Ectodermal cell (in vitro differentiated cells): ENCODE results near the gene IPO7.
"Not testable (repeated sequence)": the region's sequence is repeated elsewhere in the genome, so short reads cannot be mapped to it uniquely, and the experiment has no call there.

Experiments used
- H3K27ac ChIP-seq: 2 replicates; pipeline ENCODE4 v1.7.0; 2013; ENCODE audit warnings: mild to moderate bottlenecking, low read depth, low read length; ENCODE audit not compliant: insufficient read depth, poor library complexity, severe bottlenecking
- H3K27me3 ChIP-seq: 2 replicates; pipeline ENCODE4 v1.7.0; 2013; ENCODE audit warnings: mild to moderate bottlenecking, low read length; ENCODE audit not compliant: insufficient read depth, control insufficient read depth, poor library complexity, severe bottlenecking
- H3K36me3 ChIP-seq: one replicate; pipeline ENCODE4 v1.7.0; 2013; ENCODE audit warnings: low read length; ENCODE audit not compliant: control insufficient read depth, insufficient read depth
- H3K4me1 ChIP-seq: one replicate; pipeline ENCODE4 v1.7.0; 2013; ENCODE audit warnings: low read length; ENCODE audit not compliant: control insufficient read depth, insufficient read depth
- H3K4me3 ChIP-seq: 2 replicates; pipeline ENCODE4 v1.7.0; 2013; ENCODE audit warnings: low read depth, low read length, control low read depth; ENCODE audit not compliant: insufficient read depth
- H3K9me3 ChIP-seq: 2 replicates; pipeline ENCODE4 v1.7.0; 2013; ENCODE audit warnings: mild to moderate bottlenecking, low read length, moderate library complexity; ENCODE audit not compliant: control insufficient read depth
- WGBS, 2 experiments: methylation state at CpG; one replicate each; pipeline ENCODE4 v1.1.7; 2013; ENCODE audit warnings: missing lambda C conversion rate in 2 of 2; 5-methylcytosine and 5-hydroxymethylcytosine counted together

The IPO7 gene

DNA sequence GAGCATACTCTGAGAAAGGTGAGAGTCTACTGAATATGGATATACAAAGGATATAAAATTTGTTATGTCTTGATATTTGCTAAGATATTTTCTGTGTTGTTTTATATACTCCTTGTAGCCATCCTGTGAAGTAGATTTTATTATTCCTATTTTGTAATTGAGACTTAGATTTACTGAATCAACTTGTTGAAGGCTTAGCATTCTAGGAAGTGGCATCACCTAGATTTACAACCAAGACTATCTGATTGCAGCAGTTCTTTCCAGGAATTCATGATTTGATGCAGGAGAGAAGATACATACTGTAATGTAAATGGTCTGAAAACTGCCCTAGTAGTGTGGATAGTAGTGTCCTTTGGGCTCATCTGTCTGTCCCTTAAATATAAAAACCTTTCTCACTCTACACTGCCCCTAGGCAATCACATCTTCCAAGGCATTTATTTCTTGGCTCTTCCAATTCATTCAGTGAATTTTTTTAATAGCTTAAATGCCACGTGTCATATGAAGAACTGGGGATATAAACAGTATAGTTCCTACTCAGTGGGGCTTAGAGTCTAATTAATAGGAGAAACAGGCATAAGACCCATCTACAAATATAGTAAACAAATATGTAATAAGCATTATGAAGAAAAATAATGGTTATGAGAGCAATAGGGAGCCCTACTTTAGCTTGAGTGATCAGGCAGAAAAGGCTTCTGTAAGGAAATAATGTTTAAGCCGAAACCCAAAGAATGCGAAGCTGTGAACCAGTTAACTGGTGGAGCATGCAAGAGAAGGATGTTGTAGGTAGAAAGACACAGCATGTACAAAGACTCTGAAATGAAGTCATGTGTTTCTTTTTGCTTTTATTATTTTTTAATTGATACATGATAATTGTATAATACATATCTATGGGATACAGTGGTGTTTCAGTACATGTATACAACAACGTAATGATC lies 13.6 kb downstream of the IPO7 start:
- no peak overlapping the region for H3K4me3 ChIP-seq
- no peaks in the 10 kb centered on the region for H3K9me3 ChIP-seq
- WGBS, 2 experiments = 96 to 98% methylated on average over 2 of the region's 4 CpGs
- H3K27me3 ChIP-seq = no peaks in the 10 kb centered on the region
- no peaks in the 10 kb centered on the region for H3K36me3 ChIP-seq
- H3K4me1 ChIP-seq = no peaks in the 10 kb centered on the region
- H3K27ac ChIP-seq = no peak overlapping the region

GRCh38 chr11:9399466-9399865 lies 15.0 kb downstream of the IPO7 start:
- Histone ChIP-seq H3K4me3 (no peak overlapping the region), H3K4me1 (no peaks in the 10 kb centered on the region), H3K27ac (no peak overlapping the region), H3K27me3 (no peaks in the 10 kb centered on the region), H3K9me3 (no peaks in the 10 kb centered on the region), H3K36me3 (peaks cover 9% of the 10 kb centered on the region)

DNA sequence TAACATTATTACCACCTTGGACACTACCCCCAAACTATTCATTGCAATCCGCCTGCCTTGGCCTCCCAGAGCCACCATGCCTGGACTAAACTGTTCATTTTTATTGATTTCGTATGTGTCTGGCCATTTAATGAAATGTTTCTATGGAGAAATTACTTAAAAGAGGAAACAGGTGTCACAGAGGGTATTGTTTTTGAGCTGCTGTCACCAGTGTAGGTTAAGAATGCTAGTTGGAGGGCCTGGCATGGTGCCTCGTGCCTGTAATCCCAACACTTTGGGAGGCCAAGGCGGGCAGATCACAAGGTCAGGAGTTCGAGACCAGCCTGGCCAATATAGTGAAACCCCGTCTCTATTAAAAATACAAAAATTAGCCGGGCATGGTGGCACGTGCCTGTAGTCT lies 17.4 kb downstream of the IPO7 start:
- not testable (repeated sequence) for H3K4me3 ChIP-seq, H3K27me3 ChIP-seq, H3K9me3 ChIP-seq, H3K4me1 ChIP-seq, H3K27ac ChIP-seq
- WGBS, 2 experiments = 80 to 84% methylated on average over 7 to 8 of the region's 8 CpGs
- peaks cover 18% of the 10 kb centered on the region for H3K36me3 ChIP-seq

DNA sequence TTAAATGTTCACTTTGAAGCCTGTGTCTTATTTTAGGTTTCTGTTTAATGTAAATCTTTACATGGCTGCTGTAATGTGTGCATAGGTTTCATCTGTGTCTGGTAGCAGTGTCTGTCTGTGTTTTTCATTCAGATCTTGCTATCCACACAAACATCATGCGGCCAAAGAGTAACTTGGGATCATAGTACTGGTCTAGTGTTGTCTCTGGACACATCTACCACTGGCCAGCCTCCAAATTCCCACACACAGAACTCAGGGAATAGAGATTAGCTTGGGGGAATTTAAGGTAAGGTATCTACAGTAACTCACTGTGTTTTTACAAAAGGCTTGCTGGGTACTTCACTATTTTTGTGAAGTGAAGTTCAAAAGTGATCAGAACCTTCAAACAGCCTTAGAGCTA lies 44.3 kb downstream of the IPO7 start:
- H3K27me3 ChIP-seq = no peaks in the 10 kb centered on the region
- 90 to 100% methylated on average over 1 of the region's 1 CpG for WGBS, 2 experiments
- H3K36me3 ChIP-seq = peaks cover 64% of the 10 kb centered on the region

GRCh38 chr11:9438611-9439010 lies 54.2 kb downstream of the IPO7 start:
- Histone ChIP-seq H3K4me3 (no peak overlapping the region), H3K9me3 (no peaks in the 10 kb centered on the region), H3K4me1 (no peaks in the 10 kb centered on the region), H3K27ac (no peak overlapping the region), H3K27me3 (no peaks in the 10 kb centered on the region), H3K36me3 (peaks cover 85% of the 10 kb centered on the region)
- WGBS, 2 experiments = 95 to 96% methylated on average over 2 to 4 of the region's 4 CpGs

More for the DNA sequence above, 44.3 kb downstream of the IPO7 start:
- Histone ChIP-seq H3K27ac (no peak overlapping the region), H3K4me3 (no peak overlapping the region), H3K4me1 (no peaks in the 10 kb centered on the region), H3K9me3 (no peaks in the 10 kb centered on the region)

DNA sequence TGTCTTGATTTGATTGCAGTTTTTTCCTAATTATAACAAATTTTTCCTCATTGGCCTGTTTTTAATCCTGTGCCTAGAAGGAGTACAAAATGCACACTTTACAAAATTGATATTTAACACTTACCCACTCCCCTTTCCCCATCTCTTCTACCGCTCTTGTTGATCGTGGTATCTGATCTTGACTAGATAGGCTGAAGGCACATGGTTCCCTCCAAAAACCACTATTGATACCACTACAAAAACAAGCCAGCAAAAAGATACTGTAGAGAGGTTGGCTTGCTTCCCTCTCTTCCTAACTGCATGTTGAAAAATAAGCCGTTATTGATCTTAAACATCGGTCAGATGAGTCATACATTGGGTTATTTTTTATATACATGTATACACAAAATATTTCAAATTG lies 61.8 kb downstream of the IPO7 start:
- 94 to 100% methylated on average over 2 of the region's 4 CpGs for WGBS, 2 experiments
- H3K4me3 ChIP-seq = no peak overlapping the region
- H3K4me1 ChIP-seq = no peaks in the 10 kb centered on the region
- H3K27me3 ChIP-seq = no peaks in the 10 kb centered on the region
- H3K36me3 ChIP-seq = peaks cover 28% of the 10 kb centered on the region
- H3K9me3 ChIP-seq = no peaks in the 10 kb centered on the region
- H3K27ac ChIP-seq = no peak overlapping the region

DNA sequence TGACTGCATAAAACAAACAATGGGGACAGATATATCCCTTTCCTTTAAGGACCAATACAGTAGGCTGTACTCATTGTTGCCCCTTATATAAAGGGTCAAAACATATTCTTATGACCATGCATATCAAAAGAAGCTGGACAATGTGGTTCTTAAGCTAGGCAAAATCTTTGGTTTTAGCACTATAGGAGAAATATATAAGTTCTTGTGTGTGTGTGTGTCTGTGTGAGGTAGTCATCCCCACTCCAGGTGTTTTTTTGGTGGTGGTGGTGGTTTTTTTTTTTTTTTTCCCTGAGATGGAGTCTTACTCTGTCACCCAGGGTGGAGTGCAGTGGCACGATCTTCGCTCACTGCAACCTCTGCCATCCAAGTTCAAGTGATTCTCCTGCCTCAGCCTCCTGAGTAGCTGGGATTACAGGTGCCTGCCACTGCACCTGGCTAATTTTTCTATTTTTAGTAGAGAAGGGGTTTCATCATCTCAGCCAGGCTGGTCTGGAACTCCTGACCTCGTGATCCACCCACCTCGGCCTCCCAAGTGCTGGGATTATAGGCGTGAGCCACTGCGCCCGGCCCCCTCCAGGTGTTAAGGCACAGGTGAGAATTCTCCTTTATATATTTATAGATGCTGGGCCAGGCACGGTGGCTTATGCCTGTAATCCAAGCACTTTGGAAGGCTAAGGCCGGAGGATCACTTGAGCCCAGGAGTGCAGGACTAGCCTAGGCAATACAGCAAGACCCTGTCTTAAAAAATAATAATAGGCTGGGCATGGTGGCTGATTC lies 64.3 kb downstream of the IPO7 start:
- 93% methylated on average over 9 of the region's 9 CpGs for WGBS, 2 experiments
- H3K36me3 ChIP-seq = peaks cover 6% of the 10 kb centered on the region

DNA sequence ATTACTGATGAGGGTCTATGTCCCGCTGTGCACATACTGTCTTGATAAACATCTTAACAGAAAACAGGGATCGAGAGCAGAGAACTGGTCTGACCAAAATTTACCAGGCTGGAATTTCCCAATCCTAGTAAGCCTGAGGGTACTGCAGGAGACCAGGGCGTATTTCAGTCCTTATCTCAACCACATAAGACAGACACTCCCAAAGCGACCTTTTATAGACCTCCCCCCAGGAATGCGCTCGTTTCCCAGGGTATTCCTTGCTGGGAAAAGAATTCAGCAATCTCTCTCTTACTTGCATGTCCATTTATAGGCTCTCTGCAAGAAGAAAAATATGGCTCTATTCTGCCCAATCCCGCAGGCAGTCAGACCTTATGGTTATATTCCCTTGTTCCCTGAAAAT lies 67.6 kb downstream of the IPO7 start:
- not testable (repeated sequence) for H3K9me3 ChIP-seq, H3K36me3 ChIP-seq, H3K27me3 ChIP-seq, H3K27ac ChIP-seq, H3K4me1 ChIP-seq, H3K4me3 ChIP-seq
- 91 to 92% methylated on average over 7 of the region's 7 CpGs for WGBS, 2 experiments

More for the DNA sequence above, 64.3 kb downstream of the IPO7 start:
- H3K4me1 ChIP-seq = no peaks in the 10 kb centered on the region
- no peak overlapping the region for H3K27ac ChIP-seq
- no peak overlapping the region for H3K4me3 ChIP-seq
- H3K27me3 ChIP-seq = no peaks in the 10 kb centered on the region
- H3K9me3 ChIP-seq = no peaks in the 10 kb centered on the region

- no peak overlapping the region for H3K27ac ChIP-seq
- no peak overlapping the region for H3K4me3 ChIP-seq
- no peaks in the 10 kb centered on the region for H3K27me3 ChIP-seq
- H3K4me1 ChIP-seq = no peaks in the 10 kb centered on the region
- WGBS, 2 experiments = 80 to 94% methylated on average over 1 to 3 of the region's 5 CpGs
- no peaks in the 10 kb centered on the region for H3K9me3 ChIP-seq
- H3K36me3 ChIP-seq = no peaks in the 10 kb centered on the region
Measured at GRCh38 chr11:9455722-9456121, 71.3 kb downstream of the IPO7 start.

GRCh38 chr11:9459667-9460321 lies 75.3 kb downstream of the IPO7 start:
- no peaks in the 10 kb centered on the region for H3K27me3 ChIP-seq
- peak overlapping the region; percentile 85 for H3K4me3 ChIP-seq
- no peaks in the 10 kb centered on the region for H3K36me3 ChIP-seq
- 4% methylated on average over 23 of the region's 23 CpGs for WGBS, 2 experiments
- peak overlapping the region; percentile 99 for H3K27ac ChIP-seq
- peaks cover 4% of the 10 kb centered on the region for H3K4me1 ChIP-seq
- H3K9me3 ChIP-seq = no peaks in the 10 kb centered on the region
